Measurements from ENCODE around the gene LDLRAD1. TPM values are rescaled to one million over a fixed set of nuclear protein-coding genes. Genes with fewer than 3 reads are reported as not detected.
"Not testable (repeated sequence)": the region's sequence is repeated elsewhere in the genome, so short reads cannot be mapped to it uniquely, and the experiment has no call there.

LDLRAD1 gene
- total RNA-seq, 2 donors from 2014 or later, result not detected

GRCh38 chr1:54041806-54042205, 23.8 kb upstream of the LDLRAD1 start:
- Histone ChIP-seq H3K27me3 (no peaks in the 10 kb centered on the region), H3K4me3 (no peak overlapping the region), H3K4me1 (peaks cover 0 to 15% of the 10 kb centered on the region in 2 donors), H3K9me3 (no peaks in the 10 kb centered on the region), H3K36me3 (peaks cover 65% of the 10 kb centered on the region), H3K27ac (no peak overlapping the region)
- DNase-seq (ENCODE audit: low spot score), result no peak
- TF ChIP-seq CTCF (IDR thresholded peaks at IDR 0.05), result no peak

- H3K36me3 ChIP-seq, result peaks cover 89% of the 10 kb centered on the region
- H3K27me3 ChIP-seq, result no peaks in the 10 kb centered on the region
- H3K4me1 ChIP-seq, result no peaks in the 10 kb centered on the region
- H3K4me3 ChIP-seq, result no peak overlapping the region
- no peak for DNase-seq (ENCODE audit: low spot score)
- H3K27ac ChIP-seq, result no peak overlapping the region
- no peak for TF ChIP-seq CTCF (IDR thresholded peaks at IDR 0.05)
- no peaks in the 10 kb centered on the region for H3K9me3 ChIP-seq
Observed at GRCh38 chr1:54037476-54037875, 19.5 kb upstream of the LDLRAD1 start.

- Histone ChIP-seq H3K4me1 (peaks cover 0 to 13% of the 10 kb centered on the region in 2 donors), H3K4me3 (no peak overlapping the region), H3K9me3 (no peaks in the 10 kb centered on the region), H3K36me3 (peaks cover 33% of the 10 kb centered on the region), H3K27ac (no peak overlapping the region), H3K27me3 (no peaks in the 10 kb centered on the region)
- no peak for DNase-seq (ENCODE audit: low spot score)
- TF ChIP-seq CTCF (IDR thresholded peaks at IDR 0.05), result no peak
Observed at GRCh38 chr1:54028306-54029251, 10.6 kb upstream of the LDLRAD1 start.

- no peak for TF ChIP-seq CTCF (IDR thresholded peaks at IDR 0.05)
- no peak for DNase-seq (ENCODE audit: low spot score)
- H3K4me1 ChIP-seq, result peaks cover 0 to 13% of the 10 kb centered on the region in 2 donors
Observed at GRCh38 chr1:54027848-54028247, 9.9 kb upstream of the LDLRAD1 start.

GRCh38 chr1:54024811-54025210, 6.8 kb upstream of the LDLRAD1 start:
- not testable (repeated sequence) for H3K9me3 ChIP-seq; DNase-seq (ENCODE audit: low spot score); H3K36me3 ChIP-seq; H3K27ac ChIP-seq; H3K27me3 ChIP-seq; H3K4me3 ChIP-seq
- peaks cover 0 to 13% of the 10 kb centered on the region in 2 donors for H3K4me1 ChIP-seq

More at GRCh38 chr1:54027848-54028247, 9.9 kb upstream of the LDLRAD1 start:
- Histone ChIP-seq H3K9me3 (no peaks in the 10 kb centered on the region), H3K27ac (no peak overlapping the region), H3K4me3 (no peak overlapping the region), H3K36me3 (peaks cover 30% of the 10 kb centered on the region), H3K27me3 (no peaks in the 10 kb centered on the region)

- H3K27me3 ChIP-seq, result no peaks in the 10 kb centered on the region
- DNase-seq (ENCODE audit: low spot score), result no peak
- peaks cover 0 to 13% of the 10 kb centered on the region in 2 donors for H3K4me1 ChIP-seq
- no peaks in the 10 kb centered on the region for H3K36me3 ChIP-seq
- no peak for TF ChIP-seq CTCF (IDR thresholded peaks at IDR 0.05)
- H3K27ac ChIP-seq, result no peak overlapping the region
- no peaks in the 10 kb centered on the region for H3K9me3 ChIP-seq
- H3K4me3 ChIP-seq, result no peak overlapping the region
Observed at GRCh38 chr1:54024358-54024757, 6.4 kb upstream of the LDLRAD1 start.

- H3K27ac ChIP-seq; DNase-seq (ENCODE audit: low spot score); H3K9me3 ChIP-seq; H3K4me3 ChIP-seq; H3K27me3 ChIP-seq; H3K36me3 ChIP-seq; H3K4me1 ChIP-seq: not testable (repeated sequence)
Observed at GRCh38 chr1:54019562-54020176, 1.7 kb upstream of the LDLRAD1 start.

Data from right atrium auricular region (tissue), 2 donors.